Midbrain (tissue), 1 donor: ENCODE measurements around the gene CRYZL1.

Experiments used
- DNase-seq: peaks from one replicate; lab custom pipeline; 2025; lab: John Stamatoyannopoulos, UW

The CRYZL1 gene

GRCh38 chr21:33661146-33661545 is 19.6 kb upstream of the CRYZL1 start:
- DNase-seq = no peak

- DNase-seq = no peak
Observed at GRCh38 chr21:33660406-33660805, 18.9 kb upstream of the CRYZL1 start.

GRCh38 chr21:33659568-33659949 is 18.0 kb upstream of the CRYZL1 start:
- no peak for DNase-seq

- DNase-seq = no peak
Observed at GRCh38 chr21:33658919-33659567, 17.5 kb upstream of the CRYZL1 start.

GRCh38 chr21:33657124-33657820 is 15.7 kb upstream of the CRYZL1 start:
- DNase-seq = no peak

- no peak for DNase-seq
Observed at GRCh38 chr21:33655588-33656221, 14.2 kb upstream of the CRYZL1 start.

- DNase-seq = no peak
Observed at GRCh38 chr21:33654412-33654811, 12.9 kb upstream of the CRYZL1 start.

- DNase-seq = no peak
Observed at GRCh38 chr21:33651965-33652680, 10.6 kb upstream of the CRYZL1 start.

GRCh38 chr21:33650929-33651509 is 9.5 kb upstream of the CRYZL1 start:
- no peak for DNase-seq

GRCh38 chr21:33650230-33650629 is 8.7 kb upstream of the CRYZL1 start:
- no peak for DNase-seq

GRCh38 chr21:33648555-33648954 is 7.0 kb upstream of the CRYZL1 start:
- DNase-seq = no peak

- DNase-seq = no peak
Observed at GRCh38 chr21:33647587-33647986, 6.0 kb upstream of the CRYZL1 start.

GRCh38 chr21:33645730-33646129 is 4.2 kb upstream of the CRYZL1 start:
- no peak for DNase-seq

- DNase-seq = no peak
Observed at GRCh38 chr21:33644383-33645074, 3.0 kb upstream of the CRYZL1 start.

- peak; percentile 16 for DNase-seq
Observed at GRCh38 chr21:33643658-33644311, 2.2 kb upstream of the CRYZL1 start.

- DNase-seq = peak; percentile 37
Observed at GRCh38 chr21:33642896-33643657, 1.5 kb upstream of the CRYZL1 start.

GRCh38 chr21:33642027-33642895 is 720 bp upstream of the CRYZL1 start, which contains the start of gene ITSN1:
Gene ITSN1 (plus strand): TSS chr21:33642501. CDS start chr21:33718829, 76,328 bp downstream.
- peak; percentile 100 for DNase-seq

- no peak for DNase-seq
Observed at GRCh38 chr21:33640697-33641351, 717 bp downstream of the CRYZL1 start.

GRCh38 chr21:33634254-33634653 is 7.3 kb downstream of the CRYZL1 start:
- DNase-seq = no peak
